ENCODE data around the gene KIF4A. TPM values are rescaled to one million over a fixed set of nuclear protein-coding genes. Genes with fewer than 3 reads are reported as not detected.

Gene KIF4A
- total RNA-seq, 1 donor from 2014 or later, result 18.0 TPM

- H3K36me3 Mint-ChIP-seq (ENCODE audit: insufficient read depth), result no peaks in the 10 kb centered on the region
- peaks cover 58% of the 10 kb centered on the region for H3K27me3 Mint-ChIP-seq
- no peak for TF ChIP-seq CTCF (IDR thresholded peaks at IDR 0.05; ENCODE audit: unreplicated experiment)
- H3K27ac Mint-ChIP-seq, result no peak overlapping the region
- H3K9me3 Mint-ChIP-seq (ENCODE audit: low read depth), result peaks cover 17% of the 10 kb centered on the region
- no peak for DNase-seq (ENCODE audit: low spot score, unreplicated experiment)
- H3K4me3 Mint-ChIP-seq (ENCODE audit: low read depth), result no peak overlapping the region
- H3K4me1 Mint-ChIP-seq (ENCODE audit: low read depth), result peaks cover 5% of the 10 kb centered on the region
Measured at GRCh38 chrX:70442224-70442623, 152.3 kb downstream of the KIF4A start.

GRCh38 chrX:70444326-70444945, 154.5 kb downstream of the KIF4A start, which contains the start of gene DLG3:
Gene DLG3 (plus strand): TSS chrX:70444835. CDS start chrX:70445202, 367 bp downstream.
- H3K4me1 Mint-ChIP-seq (ENCODE audit: low read depth), result no peaks in the 10 kb centered on the region
- peaks cover 61% of the 10 kb centered on the region for H3K27me3 Mint-ChIP-seq
- no peaks in the 10 kb centered on the region for H3K36me3 Mint-ChIP-seq (ENCODE audit: insufficient read depth)
- H3K4me3 Mint-ChIP-seq (ENCODE audit: low read depth), result no peak within 1 kb of the TSS
- DNase-seq (ENCODE audit: low spot score, unreplicated experiment), result no peak
- H3K27ac Mint-ChIP-seq, result no peak within 1 kb of the TSS
- H3K9me3 Mint-ChIP-seq (ENCODE audit: low read depth), result peaks cover 8% of the 10 kb centered on the region
- no peak for TF ChIP-seq CTCF (IDR thresholded peaks at IDR 0.05; ENCODE audit: unreplicated experiment)

- Mint-ChIP-seq H3K9me3 (ENCODE audit: low read depth) (peaks cover 6% of the 10 kb centered on the region), H3K27me3 (peaks cover 58% of the 10 kb centered on the region)
Measured at GRCh38 chrX:70444946-70445656, 155.2 kb downstream of the KIF4A start.

GRCh38 chrX:70445951-70446350, 156.0 kb downstream of the KIF4A start:
- no peak overlapping the region for H3K27ac Mint-ChIP-seq
- no peak for TF ChIP-seq CTCF (IDR thresholded peaks at IDR 0.05; ENCODE audit: unreplicated experiment)
- no peaks in the 10 kb centered on the region for H3K36me3 Mint-ChIP-seq (ENCODE audit: insufficient read depth)
- DNase-seq (ENCODE audit: low spot score, unreplicated experiment), result no peak
- H3K27me3 Mint-ChIP-seq, result peaks cover 52% of the 10 kb centered on the region
- no peaks in the 10 kb centered on the region for H3K4me1 Mint-ChIP-seq (ENCODE audit: low read depth)
- H3K4me3 Mint-ChIP-seq (ENCODE audit: low read depth), result no peak overlapping the region
- H3K9me3 Mint-ChIP-seq (ENCODE audit: low read depth), result peaks cover 9% of the 10 kb centered on the region

More at GRCh38 chrX:70444946-70445656, 155.2 kb downstream of the KIF4A start:
- H3K4me1 Mint-ChIP-seq (ENCODE audit: low read depth), result no peaks in the 10 kb centered on the region
- no peak overlapping the region for H3K27ac Mint-ChIP-seq
- no peak overlapping the region for H3K4me3 Mint-ChIP-seq (ENCODE audit: low read depth)
- no peak for DNase-seq (ENCODE audit: low spot score, unreplicated experiment)
- H3K36me3 Mint-ChIP-seq (ENCODE audit: insufficient read depth), result no peaks in the 10 kb centered on the region
- TF ChIP-seq CTCF (IDR thresholded peaks at IDR 0.05; ENCODE audit: unreplicated experiment), result no peak

GRCh38 chrX:70446380-70447350, 156.8 kb downstream of the KIF4A start:
- H3K27ac Mint-ChIP-seq, result no peak overlapping the region
- H3K4me1 Mint-ChIP-seq (ENCODE audit: low read depth), result no peaks in the 10 kb centered on the region

More at GRCh38 chrX:70446380-70447350, 156.8 kb downstream of the KIF4A start:
- peaks cover 9% of the 10 kb centered on the region for H3K9me3 Mint-ChIP-seq (ENCODE audit: low read depth)
- H3K4me3 Mint-ChIP-seq (ENCODE audit: low read depth), result no peak overlapping the region
- no peaks in the 10 kb centered on the region for H3K36me3 Mint-ChIP-seq (ENCODE audit: insufficient read depth)
- no peak for TF ChIP-seq CTCF (IDR thresholded peaks at IDR 0.05; ENCODE audit: unreplicated experiment)
- no peak for DNase-seq (ENCODE audit: low spot score, unreplicated experiment)
- H3K27me3 Mint-ChIP-seq, result peaks cover 46% of the 10 kb centered on the region

Measured in progenitor cell of endocrine pancreas (in vitro differentiated cells).